Mesendoderm (in vitro differentiated cells): ENCODE results near the gene SRGAP1.
A peak's percentile ranks its signal among the peaks of the same experiment; 100 is the strongest.

ENCODE experiments used
- DNase-seq: peaks from one replicate; pipeline ENCODE4 v3.0.0; 2013
- H2AK5ac ChIP-seq: 2 replicates; pipeline ENCODE4 v1.6.1; 2013; ENCODE audit warnings: low read length, inconsistent platforms
- H2BK120ac ChIP-seq: 2 replicates; pipeline ENCODE4 v1.6.1; 2013; ENCODE audit warnings: low read depth, mild to moderate bottlenecking, low read length, moderate library complexity, mixed read lengths
- H2BK15ac ChIP-seq: replicated peaks from 2 replicates; pipeline ENCODE4 v1.6.1; 2013; ENCODE audit warnings: low read depth, mild to moderate bottlenecking, moderate library complexity
- H2BK5ac ChIP-seq: 2 replicates; pipeline ENCODE4 v1.6.1; 2013; ENCODE audit warnings: low read length, inconsistent platforms
- H3K18ac ChIP-seq: 2 replicates; pipeline ENCODE4 v1.6.1; 2013; ENCODE audit warnings: mild to moderate bottlenecking, low read length, mixed read lengths
- H3K23ac ChIP-seq: one replicate; pipeline ENCODE4 v1.6.1; 2013; ENCODE audit warnings: low read length
- H3K27ac ChIP-seq: 2 replicates; pipeline ENCODE4 v1.5.1; 2013; ENCODE audit warnings: low read depth, mild to moderate bottlenecking, inconsistent platforms, low read length, moderate library complexity
- H3K27me3 ChIP-seq: 2 replicates; pipeline ENCODE4 v1.6.1; 2013; ENCODE audit warnings: low read length, control low read depth, mild to moderate bottlenecking, inconsistent platforms; ENCODE audit not compliant: insufficient read depth, poor library complexity
- H3K36me3 ChIP-seq: 2 replicates; pipeline ENCODE4 v1.6.1; 2013; ENCODE audit warnings: low read length, inconsistent platforms; ENCODE audit not compliant: control insufficient read depth, insufficient read depth
- H3K4ac ChIP-seq: one replicate; pipeline ENCODE4 v1.6.1; 2013; ENCODE audit warnings: low read depth, mild to moderate bottlenecking, low read length, moderate library complexity
- H3K4me1 ChIP-seq: 2 replicates; pipeline ENCODE4 v1.6.1; 2013; ENCODE audit warnings: low read depth, low read length, inconsistent platforms; ENCODE audit not compliant: control insufficient read depth
- H3K4me2 ChIP-seq: 2 replicates; pipeline ENCODE4 v1.6.1; 2013; ENCODE audit warnings: low read length
- H3K4me3 ChIP-seq: 2 replicates; pipeline ENCODE4 v1.5.1; 2013; ENCODE audit warnings: mild to moderate bottlenecking, low read length
- H3K56ac ChIP-seq: one replicate; pipeline ENCODE4 v1.6.1; 2013; ENCODE audit warnings: low read length
- H3K79me1 ChIP-seq: 2 replicates; pipeline ENCODE4 v1.6.1; 2013; ENCODE audit warnings: low read length, inconsistent platforms
- H3K79me2 ChIP-seq: 2 replicates; pipeline ENCODE4 v1.6.1; 2013; ENCODE audit warnings: mild to moderate bottlenecking, low read length; ENCODE audit not compliant: control insufficient read depth, insufficient read depth
- H3K9ac ChIP-seq: 2 replicates; pipeline ENCODE4 v1.6.1; 2013; ENCODE audit warnings: low read length, inconsistent platforms
- H4K5ac ChIP-seq: one replicate; pipeline ENCODE4 v1.6.1; 2013; ENCODE audit warnings: low read length
- H4K8ac ChIP-seq: one replicate; pipeline ENCODE4 v1.6.1; 2013; ENCODE audit warnings: low read depth, mild to moderate bottlenecking, control low read depth, low read length, moderate library complexity
- WGBS: extraction: QIAGEN DNeasy Blood & Tissue Kit; methylation state at CpG from one replicate; pipeline ENCODE4 v1.1.7; 2013; ENCODE audit warnings: low lambda C conversion rate, missing lambda C conversion rate; ENCODE audit not compliant: insufficient coverage; ENCODE audit errors: extremely low coverage; 5-methylcytosine and 5-hydroxymethylcytosine counted together

The SRGAP1 gene

DNA sequence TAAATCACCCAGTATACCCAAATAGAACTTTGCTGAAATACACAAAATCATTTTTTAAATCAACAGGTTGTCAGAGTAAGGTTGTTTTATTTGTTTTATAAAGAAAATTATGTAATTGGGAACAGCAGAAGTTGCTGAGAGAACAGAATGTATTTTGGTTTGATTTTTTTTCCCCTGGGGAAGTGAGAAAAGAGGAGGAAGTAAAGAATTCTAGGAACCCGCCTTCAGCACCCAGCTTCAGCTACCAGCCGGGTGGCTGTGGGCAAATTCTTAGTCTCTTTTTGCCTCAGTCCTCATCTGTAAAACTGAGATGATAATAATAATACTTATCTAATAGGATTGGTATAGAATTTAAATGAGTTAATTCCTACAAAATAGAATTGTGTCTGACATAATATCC, 119.4 kb downstream of the SRGAP1 start:
- Histone ChIP-seq H3K9ac (no peak overlapping the region), H4K5ac (no peak overlapping the region), H4K8ac (no peak overlapping the region), H3K4me1 (no peaks in the 10 kb centered on the region), H3K79me1 (no peaks in the 10 kb centered on the region), H3K4me3 (no peak overlapping the region), H2BK15ac (no peak overlapping the region), H3K79me2 (no peaks in the 10 kb centered on the region), H3K18ac (no peak overlapping the region), H3K56ac (no peak overlapping the region), H3K27me3 (no peaks in the 10 kb centered on the region), H3K23ac (no peak overlapping the region), H3K36me3 (no peaks in the 10 kb centered on the region), H3K27ac (no peak overlapping the region), H3K4me2 (no peak overlapping the region), H2BK120ac (no peak overlapping the region), H2AK5ac (no peak overlapping the region), H3K4ac (no peak overlapping the region), H2BK5ac (no peak overlapping the region)
- no peak for DNase-seq
- no CpG with 5 or more reads among the region's 2 CpGs for WGBS

DNA sequence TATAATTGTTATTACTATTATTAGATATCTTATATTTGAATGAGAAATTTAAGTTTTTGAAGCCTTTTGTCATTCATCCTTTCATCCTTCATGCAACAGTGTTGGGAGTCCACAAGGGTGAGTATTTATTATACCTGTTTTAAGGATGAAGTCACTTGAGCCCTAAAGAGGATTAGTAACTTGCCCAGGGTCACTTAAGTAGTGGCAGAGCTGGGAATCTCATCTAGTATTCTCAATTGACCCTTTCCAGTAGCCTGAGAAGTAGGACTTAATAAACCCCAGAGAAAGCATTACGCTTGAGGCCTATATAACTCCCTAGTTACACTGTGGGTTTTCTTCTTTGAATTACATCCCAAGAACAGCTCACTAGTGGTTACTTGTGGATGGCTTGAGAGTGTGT, 119.8 kb downstream of the SRGAP1 start:
- no peak overlapping the region for H3K4me2 ChIP-seq
- H3K56ac ChIP-seq, result no peak overlapping the region
- DNase-seq, result peak; percentile 14
- no peak overlapping the region for H3K18ac ChIP-seq
- no peak overlapping the region for H3K23ac ChIP-seq
- WGBS, result no CpG with 5 or more reads among the region's 1 CpG
- H4K5ac ChIP-seq, result no peak overlapping the region
- H3K27me3 ChIP-seq, result no peaks in the 10 kb centered on the region
- no peak overlapping the region for H2BK15ac ChIP-seq
- no peaks in the 10 kb centered on the region for H3K4me1 ChIP-seq
- H3K79me1 ChIP-seq, result no peaks in the 10 kb centered on the region
- no peak overlapping the region for H2BK120ac ChIP-seq
- H3K36me3 ChIP-seq, result no peaks in the 10 kb centered on the region
- no peak overlapping the region for H2BK5ac ChIP-seq
- H4K8ac ChIP-seq, result no peak overlapping the region
- H2AK5ac ChIP-seq, result no peak overlapping the region
- no peaks in the 10 kb centered on the region for H3K79me2 ChIP-seq
- no peak overlapping the region for H3K9ac ChIP-seq
- no peak overlapping the region for H3K4me3 ChIP-seq
- no peak overlapping the region for H3K4ac ChIP-seq
- H3K27ac ChIP-seq, result no peak overlapping the region

DNA sequence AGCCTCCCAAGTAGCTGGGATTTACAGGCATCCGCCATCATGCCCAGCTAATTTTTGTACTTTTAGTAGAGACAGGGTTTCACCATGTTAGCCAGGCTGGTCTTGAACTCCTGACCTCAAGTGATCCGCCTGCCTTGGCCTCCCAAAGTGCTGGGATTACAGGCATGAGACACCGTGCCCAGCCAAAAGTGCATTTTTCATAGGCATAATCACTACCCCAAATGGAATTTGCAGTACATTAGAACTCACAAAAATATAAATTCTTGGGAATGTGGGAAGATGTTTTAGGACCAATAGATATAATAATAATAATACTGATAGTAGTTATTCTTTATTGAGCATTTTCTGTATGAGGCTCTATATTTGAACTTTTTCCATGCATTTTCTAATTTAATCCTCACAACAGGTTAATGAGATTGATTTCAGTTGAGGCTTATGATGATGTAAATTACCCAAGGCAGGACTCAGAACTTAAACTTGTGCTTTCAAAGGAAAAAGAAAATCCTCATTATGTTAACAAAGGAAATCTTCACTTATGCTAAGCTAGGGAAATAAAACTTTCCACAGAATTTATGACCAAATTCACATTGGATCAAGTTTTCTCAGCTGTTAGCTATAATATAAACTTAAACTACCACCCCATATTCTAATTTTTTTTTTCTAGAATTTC, 121.6 kb downstream of the SRGAP1 start:
- H3K4me2 ChIP-seq, result no peak overlapping the region

DNA sequence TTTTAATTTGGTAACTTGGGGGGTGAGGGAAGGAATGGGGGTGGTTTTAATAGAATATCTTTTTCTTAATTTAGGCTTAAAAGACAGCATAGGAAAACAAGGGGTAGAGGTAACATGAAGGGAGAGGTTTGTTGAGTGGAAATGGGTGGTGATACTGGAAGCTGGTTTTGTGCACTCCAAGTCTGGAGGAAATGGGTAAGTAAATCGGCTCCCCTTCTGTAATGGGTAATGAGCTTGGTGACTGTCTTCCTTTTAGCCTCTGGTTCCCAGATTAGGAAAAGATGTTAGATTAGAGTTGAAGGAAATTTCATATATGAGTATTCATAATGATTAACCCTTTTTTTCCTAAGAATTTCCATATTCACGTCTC, 122.1 kb downstream of the SRGAP1 start:
- no peak overlapping the region for H2BK120ac ChIP-seq
- no peak overlapping the region for H2BK5ac ChIP-seq
- no peak overlapping the region for H3K18ac ChIP-seq
- H3K56ac ChIP-seq, result no peak overlapping the region
- H3K27me3 ChIP-seq, result no peaks in the 10 kb centered on the region
- WGBS, result no CpG with 5 or more reads among the region's 2 CpGs
- no peak overlapping the region for H3K9ac ChIP-seq
- no peak for DNase-seq
- no peaks in the 10 kb centered on the region for H3K79me2 ChIP-seq
- H3K23ac ChIP-seq, result no peak overlapping the region
- no peak overlapping the region for H4K8ac ChIP-seq
- no peak overlapping the region for H4K5ac ChIP-seq
- H3K79me1 ChIP-seq, result no peaks in the 10 kb centered on the region
- H3K4me2 ChIP-seq, result no peak overlapping the region
- H3K4me3 ChIP-seq, result no peak overlapping the region
- no peaks in the 10 kb centered on the region for H3K36me3 ChIP-seq
- no peak overlapping the region for H3K4ac ChIP-seq
- no peak overlapping the region for H2BK15ac ChIP-seq
- no peak overlapping the region for H2AK5ac ChIP-seq
- no peak overlapping the region for H3K27ac ChIP-seq
- peaks cover 2% of the 10 kb centered on the region for H3K4me1 ChIP-seq

More for the DNA sequence above, 121.6 kb downstream of the SRGAP1 start:
- no peak overlapping the region for H4K8ac ChIP-seq
- no peaks in the 10 kb centered on the region for H3K79me2 ChIP-seq
- no peak for DNase-seq
- H4K5ac ChIP-seq, result no peak overlapping the region
- no peak overlapping the region for H3K4ac ChIP-seq
- H3K18ac ChIP-seq, result no peak overlapping the region
- H3K4me1 ChIP-seq, result peaks cover 2% of the 10 kb centered on the region
- H3K9ac ChIP-seq, result no peak overlapping the region
- no peak overlapping the region for H3K56ac ChIP-seq
- no peaks in the 10 kb centered on the region for H3K79me1 ChIP-seq
- no peaks in the 10 kb centered on the region for H3K36me3 ChIP-seq
- no CpG with 5 or more reads among the region's 3 CpGs for WGBS
- H3K27me3 ChIP-seq, result no peaks in the 10 kb centered on the region
- H2BK15ac ChIP-seq, result no peak overlapping the region
- H3K27ac ChIP-seq, result no peak overlapping the region
- H3K23ac ChIP-seq, result no peak overlapping the region
- no peak overlapping the region for H2BK5ac ChIP-seq
- H3K4me3 ChIP-seq, result no peak overlapping the region
- no peak overlapping the region for H2BK120ac ChIP-seq
- H2AK5ac ChIP-seq, result no peak overlapping the region

DNA sequence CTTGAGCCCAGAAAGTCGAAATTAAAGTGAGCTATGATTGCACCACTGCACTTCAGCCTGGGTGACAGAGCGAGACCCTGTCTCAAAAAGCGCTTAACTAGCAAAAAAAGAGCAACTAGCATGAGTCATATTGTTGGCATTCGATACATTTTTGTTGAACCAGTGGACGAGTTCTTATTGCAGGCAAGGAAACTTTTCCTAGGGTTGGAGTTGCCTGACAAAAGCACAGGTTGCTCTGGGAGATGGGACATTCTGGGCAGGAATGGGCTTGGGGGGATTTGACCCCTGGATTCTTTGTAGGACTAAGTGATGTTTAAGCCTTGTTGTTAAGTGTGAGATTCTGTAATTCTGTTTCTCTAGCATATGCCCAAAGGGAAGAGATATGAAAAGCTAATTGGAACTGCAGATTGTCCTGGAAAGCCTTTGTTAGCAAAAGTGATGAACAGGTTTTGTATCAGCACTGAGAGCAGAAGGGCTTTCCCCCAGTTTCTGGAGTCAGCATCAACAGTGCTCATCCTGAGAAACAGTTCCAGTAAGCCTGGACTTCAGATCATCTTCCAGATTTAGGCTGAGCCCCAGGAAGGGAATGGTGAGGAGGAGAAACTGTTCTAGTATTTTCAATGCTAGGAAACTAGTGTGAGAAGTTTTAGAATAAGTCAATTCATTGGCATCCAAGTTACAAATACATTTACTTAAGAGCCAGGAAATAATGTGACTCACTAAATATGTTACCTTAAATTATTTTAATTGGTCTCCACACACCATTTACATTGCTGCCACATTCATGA, 123.1 kb downstream of the SRGAP1 start:
- no peak overlapping the region for H3K27ac ChIP-seq
- H3K79me2 ChIP-seq, result no peaks in the 10 kb centered on the region
- no peak overlapping the region for H2AK5ac ChIP-seq
- no peak overlapping the region for H2BK15ac ChIP-seq
- peak; percentile 56 for DNase-seq
- H3K4me3 ChIP-seq, result no peak overlapping the region
- no peak overlapping the region for H3K23ac ChIP-seq
- H4K5ac ChIP-seq, result no peak overlapping the region
- H3K4me2 ChIP-seq, result no peak overlapping the region
- H3K9ac ChIP-seq, result no peak overlapping the region
- no peak overlapping the region for H3K18ac ChIP-seq
- H4K8ac ChIP-seq, result no peak overlapping the region
- no peaks in the 10 kb centered on the region for H3K79me1 ChIP-seq
- no peak overlapping the region for H2BK120ac ChIP-seq
- no peak overlapping the region for H2BK5ac ChIP-seq
- no peaks in the 10 kb centered on the region for H3K27me3 ChIP-seq
- H3K56ac ChIP-seq, result no peak overlapping the region
- no peak overlapping the region for H3K4ac ChIP-seq
- no CpG with 5 or more reads among the region's 5 CpGs for WGBS
- H3K4me1 ChIP-seq, result peaks cover 2% of the 10 kb centered on the region
- no peaks in the 10 kb centered on the region for H3K36me3 ChIP-seq
